HG03280 (cell line): ENCODE measurements around the gene CYP1A1.
A peak's percentile ranks its signal among the peaks of the same experiment; 100 is the strongest.
"Not testable (repeated sequence)": the region's sequence is repeated elsewhere in the genome, so short reads cannot be mapped to it uniquely, and the experiment has no call there.

ENCODE experiments used
- ATAC-seq: cut with Tn5 transposase; IDR thresholded peaks from one replicate; pipeline ENCODE4 v1.9.1; 2021; ENCODE audit warnings: mild to moderate bottlenecking, moderate library complexity; ENCODE audit not compliant: unreplicated experiment

Gene CYP1A1

DNA sequence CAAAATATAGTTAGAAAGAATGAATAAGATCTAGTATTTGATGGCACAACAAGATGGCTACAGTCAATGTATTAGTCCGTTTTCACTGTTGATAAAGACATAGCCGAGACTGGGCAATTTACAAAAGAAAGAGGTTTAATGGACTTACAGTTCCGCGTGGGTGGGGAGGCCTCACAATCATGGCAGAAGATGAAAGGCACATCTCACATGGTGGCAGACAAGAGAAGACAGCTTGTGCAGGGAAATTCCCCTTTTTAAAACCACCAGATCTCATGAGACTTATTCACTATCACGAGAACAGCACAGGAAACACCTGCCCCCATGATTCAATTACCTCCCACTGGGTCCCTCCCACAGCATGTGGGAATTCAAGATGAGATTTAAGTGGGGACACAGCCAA, 12.9 kb upstream of the CYP1A1 start:
- ATAC-seq: not testable (repeated sequence)

DNA sequence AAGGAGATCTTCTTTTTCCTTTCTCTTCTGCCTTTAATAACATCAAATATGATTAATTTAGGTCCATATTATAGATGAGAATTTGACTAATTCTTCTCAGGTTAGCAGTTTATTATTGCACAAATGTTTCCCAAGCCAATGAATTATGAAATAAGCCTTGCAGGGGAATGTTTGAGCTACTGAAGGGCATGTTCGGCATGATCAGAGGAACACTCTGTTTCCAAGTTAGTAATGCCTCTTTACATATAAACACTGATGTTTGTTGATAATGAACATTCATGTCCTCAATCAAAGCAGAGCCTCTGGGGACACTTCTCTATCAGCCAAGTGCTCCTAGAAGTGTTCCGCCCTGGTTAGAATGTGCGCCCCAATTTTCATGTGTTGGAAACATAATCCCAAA, 10.0 kb upstream of the CYP1A1 start:
- no peak for ATAC-seq

DNA sequence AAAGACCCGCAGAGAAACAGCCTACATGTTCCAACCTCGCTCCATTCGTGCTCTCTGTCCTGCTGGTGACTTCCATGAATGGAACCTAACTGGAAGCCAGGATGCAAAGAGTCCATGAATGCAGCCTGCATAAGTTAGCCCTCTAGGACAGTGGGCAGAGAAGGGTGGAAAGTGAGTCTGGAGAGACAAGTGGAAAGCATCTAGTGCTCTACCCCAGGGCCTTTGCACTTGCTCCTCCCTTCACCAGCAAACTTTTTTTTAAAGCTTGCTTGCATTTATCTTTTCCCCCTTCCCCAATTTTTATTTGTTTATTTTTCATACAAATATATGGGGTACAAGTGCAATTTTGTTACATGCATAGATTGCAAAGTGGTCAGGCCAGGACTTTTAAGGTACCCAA, 7.9 kb upstream of the CYP1A1 start:
- ATAC-seq: no peak

DNA sequence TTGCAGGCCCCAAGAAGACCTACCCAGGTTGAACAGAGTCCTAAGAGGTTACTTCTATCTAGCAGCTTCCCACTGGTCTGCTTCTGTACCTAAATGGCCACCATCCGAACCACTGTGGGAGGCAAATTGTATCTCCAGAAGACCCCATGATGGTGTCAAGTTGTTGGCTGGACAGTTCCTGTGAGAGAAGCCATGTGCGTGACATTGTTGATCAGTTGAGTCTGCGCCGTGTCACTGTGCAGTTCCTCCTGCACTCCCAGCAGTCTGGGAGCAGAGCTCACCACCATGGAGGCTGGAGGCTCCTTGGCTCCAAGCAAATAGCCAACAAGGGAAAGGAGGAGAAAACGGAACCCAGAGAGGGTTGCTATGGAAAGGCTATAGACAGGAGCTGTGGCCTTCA, 7.5 kb upstream of the CYP1A1 start:
- ATAC-seq: no peak

DNA sequence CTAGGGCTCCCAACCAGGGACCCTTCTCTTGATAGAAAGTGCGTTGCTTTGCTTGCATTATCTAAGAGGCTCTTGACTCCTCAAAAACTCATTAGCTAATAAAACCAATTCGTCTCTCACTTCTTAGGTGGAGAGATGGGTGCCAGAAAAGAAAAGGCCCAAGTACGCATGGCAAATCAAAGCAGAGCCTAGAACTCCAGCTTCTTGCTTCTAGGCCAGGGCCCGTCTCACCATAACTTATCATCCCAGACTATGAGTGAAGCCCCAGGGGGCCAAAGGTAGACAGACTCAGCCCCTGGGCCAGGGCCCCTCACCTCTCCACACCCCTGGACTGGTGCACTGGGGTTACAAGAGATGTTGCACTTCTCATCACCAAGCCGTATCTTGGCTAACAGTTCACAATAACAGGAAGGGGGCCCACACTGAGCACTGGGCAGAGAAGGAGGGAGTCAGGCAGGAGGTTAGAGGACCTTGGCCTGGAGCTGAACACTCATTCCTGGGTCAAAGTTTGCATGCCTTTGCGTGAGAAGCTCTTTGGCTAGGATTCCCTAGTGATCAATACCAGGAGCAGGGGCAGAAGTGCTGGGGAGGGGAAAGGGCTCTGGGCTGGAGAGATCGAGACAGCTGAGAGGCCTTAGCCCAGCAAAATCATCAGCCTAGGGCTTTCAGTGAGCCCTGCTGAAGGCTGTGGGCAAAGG, 5.4 kb upstream of the CYP1A1 start:
- no peak for ATAC-seq

DNA sequence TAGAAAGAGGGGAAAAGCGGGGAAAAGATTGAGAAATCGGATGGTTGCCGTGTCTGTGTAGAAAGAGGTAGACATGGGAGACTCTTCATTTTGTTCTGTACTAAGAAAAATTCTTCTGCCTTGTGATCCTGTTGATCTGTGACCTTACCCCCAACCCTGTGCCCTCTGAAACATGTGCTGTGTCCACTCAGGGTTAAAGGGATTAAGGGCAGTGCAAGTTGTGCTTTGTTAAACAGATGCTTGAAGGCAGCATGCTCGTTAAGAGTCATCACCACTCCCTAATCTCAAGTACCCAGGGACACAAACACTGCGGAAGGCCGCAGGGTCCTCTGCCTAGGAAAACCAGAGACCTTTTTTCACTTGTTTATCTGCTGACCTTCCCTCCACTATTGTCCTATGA, 4.0 kb upstream of the CYP1A1 start:
- not testable (repeated sequence) for ATAC-seq

DNA sequence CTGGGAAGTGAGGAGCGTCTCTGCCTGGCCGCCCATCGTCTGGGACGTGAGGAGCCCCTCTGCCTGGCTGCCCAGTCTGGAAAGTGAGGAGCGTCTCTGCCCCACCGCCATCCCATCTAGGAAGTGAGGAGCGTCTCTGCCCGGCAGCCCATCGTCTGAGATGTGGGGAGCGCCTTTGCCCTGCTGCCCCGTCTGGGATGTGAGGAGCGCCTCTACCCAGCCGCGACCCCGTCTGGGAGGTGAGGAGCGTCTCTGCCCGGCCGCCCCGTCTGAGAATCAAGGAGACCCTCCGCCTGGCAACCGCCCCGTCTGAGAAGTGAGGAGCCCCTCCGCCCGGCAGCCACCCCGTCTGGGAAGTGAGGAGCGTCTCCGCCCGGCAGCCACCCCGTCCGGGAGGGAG, 3.4 kb upstream of the CYP1A1 start:
- not testable (repeated sequence) for ATAC-seq

DNA sequence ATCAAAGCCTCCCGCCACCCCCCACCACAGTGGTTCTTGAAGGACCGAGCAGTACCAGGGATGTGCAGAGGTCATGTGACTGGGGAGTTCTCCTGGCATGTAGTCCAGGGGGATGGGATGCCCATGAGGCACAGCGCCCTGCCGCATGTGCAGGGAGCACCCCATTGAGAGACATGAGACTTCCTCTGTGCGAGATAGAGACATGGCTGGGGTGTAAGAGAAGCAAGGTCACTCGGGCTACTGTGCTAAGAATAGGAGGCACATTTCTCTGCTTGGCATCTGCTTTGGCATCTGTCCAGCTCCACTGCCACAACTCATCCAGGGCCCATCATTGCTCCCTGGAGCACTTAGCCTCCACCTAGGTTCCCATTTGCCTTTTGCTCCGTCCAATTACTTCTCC, 2.4 kb upstream of the CYP1A1 start:
- no peak for ATAC-seq

DNA sequence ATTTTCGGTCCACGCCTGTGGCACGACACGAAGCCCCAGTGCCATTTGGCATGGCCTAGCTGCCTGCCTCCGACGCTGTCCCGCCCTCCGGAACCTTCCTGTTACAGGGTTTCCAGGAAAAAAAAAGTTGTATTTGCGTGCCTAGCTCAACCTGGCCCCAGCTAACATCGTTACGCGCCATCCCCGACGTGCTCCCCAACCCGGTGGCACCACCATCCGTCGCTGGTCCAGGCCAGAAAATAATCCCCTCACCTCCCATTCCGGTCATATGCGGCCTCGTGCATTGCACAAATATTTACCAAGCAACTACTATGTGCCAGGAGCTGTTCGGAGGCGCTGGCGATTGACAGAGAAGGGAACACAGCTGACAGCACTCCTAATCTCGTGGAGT, 1.4 kb upstream of the CYP1A1 start:
- no peak for ATAC-seq

DNA sequence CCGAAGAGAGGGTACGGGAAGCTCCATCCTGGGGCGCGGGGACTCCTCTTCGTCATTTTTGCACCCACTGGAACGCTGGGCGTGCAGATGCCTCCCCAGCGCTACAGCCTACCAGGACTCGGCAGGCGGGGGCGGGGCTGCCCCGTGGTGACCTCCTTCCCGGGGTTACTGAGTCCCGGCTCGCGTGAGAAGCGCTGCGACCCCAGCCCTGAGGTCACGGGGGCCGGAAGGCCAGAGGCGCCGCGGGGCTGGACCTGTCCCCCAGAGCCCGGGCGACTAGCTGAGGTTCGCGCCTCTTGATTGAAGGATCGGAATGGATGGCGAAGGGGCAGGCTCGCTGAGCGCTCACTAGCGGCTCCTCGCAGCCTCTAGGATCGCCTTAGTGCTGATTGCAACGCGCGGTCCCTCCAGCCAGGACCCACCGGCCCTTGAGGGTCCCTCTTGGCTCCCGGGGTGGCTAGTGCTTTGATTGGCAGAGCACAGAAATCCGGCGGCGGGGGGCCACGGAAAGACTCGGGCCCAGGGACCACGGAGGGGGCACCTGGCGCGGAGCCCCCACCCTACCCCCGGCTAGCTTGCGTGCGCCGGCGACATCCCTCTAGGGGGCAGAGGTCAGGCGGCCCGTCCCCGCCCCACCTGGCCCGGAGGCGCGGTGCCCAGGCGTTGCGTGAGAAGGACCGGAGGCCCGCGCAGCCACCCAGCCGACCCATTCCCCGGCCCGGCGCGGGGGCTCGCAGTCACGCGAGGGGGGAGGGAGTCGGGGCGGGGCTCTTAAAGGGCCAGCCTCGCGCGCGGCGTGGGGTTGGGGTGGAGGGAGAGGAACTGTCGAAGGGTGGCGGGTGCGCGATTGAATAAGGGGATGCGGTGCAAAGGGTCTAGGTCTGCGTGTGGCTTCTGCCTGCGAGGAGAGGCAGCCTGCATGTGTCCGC, 781 bp upstream of the CYP1A1 start:
- no peak for ATAC-seq

DNA sequence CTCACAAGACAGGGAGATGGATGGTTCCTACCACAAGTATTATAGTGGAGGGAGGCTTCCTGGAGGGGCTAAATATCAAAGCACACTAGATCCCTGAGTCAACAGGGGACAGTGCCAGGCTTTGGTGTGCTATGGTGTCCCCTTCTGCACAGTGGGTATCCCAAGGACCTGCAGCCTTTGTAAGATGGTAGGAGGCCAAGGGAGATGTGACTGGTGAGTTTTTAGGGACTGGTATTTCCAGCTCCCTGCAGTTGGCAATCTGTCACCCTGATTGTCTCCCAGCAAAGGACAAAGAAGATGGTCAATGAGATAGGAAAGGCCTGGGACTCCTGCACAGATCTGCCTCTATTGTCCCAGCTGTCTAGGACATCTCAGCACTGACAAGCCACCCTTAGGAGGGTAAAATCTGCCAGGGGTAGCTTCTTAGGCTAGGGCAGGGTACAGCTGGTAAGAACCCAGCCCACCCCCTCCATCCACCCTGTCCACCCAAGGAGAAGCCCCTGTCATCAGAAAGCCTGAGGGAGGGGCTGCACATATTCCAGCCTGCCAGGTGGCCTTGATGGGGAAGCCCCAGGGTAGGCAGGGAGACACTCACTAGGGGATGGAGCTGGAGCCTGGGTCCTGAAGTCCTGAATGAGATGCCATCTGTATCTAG, 631 bp downstream of the CYP1A1 start:
- no peak for ATAC-seq

DNA sequence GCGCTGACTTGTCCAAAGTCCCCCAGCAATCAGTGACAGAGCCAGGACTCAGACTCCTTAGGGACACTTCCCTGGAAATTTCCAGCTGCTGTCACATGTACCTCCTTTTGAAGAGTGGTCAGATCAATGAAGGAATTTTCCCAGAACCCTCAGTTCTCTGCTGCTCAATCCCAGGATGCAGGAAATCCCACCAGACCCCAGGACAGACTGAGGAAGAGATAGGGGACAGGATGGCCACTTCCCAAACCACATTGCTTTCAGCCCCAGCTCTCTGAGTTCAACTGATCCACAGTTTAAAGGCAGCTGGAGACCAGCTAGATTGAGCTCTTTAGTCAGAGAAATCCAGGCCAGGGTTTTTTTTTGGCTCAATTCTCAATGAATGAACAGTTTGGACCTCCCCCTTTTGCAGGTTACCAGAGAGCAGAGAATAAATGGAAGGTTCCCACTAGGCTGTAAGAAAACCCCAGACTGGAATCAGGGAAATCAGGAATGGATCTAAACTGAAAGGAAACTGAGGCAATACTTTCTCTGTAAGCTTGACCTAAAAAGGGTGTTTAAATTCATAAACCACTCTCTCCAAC, 1.5 kb downstream of the CYP1A1 start:
- ATAC-seq: no peak

DNA sequence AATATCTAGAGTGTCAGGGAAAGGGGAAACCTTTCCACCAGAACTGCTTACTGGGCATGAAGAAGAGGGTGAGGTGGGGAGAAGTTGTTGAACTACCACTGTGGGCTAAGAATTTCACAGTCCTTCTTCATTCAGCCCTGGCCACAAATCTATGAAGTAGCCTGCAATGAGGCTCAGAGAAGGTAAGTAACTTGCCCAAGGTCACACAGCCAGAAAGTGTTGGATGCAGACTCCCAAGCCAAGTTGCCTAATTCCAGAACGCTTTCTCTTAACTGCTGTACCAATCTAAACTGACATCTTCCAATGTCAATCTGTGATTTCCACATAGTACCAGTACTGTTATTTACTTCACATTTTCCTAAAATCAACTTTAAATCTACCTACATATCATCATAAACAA, 2.1 kb downstream of the CYP1A1 start:
- ATAC-seq: no peak

DNA sequence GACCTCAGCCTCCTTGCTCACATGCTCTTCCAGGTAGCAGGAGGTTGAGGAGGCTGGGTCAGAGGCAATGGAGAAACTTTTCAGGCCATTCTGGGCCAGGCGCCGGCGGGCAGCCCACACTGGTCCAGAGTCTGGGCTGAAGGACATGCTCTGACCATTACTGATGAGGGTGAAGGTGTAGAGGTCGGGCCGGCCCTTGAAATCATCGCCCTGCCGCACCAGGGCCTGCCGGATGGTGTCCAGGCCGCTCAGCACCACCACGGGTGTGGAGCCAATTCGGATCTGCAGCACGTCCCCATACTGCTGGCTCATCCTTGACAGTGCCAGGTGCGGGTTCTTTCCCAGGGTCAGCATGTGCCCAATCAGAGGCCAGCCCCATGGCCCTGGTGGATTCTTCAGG, 2.7 kb downstream of the CYP1A1 start:
- ATAC-seq: no peak

DNA sequence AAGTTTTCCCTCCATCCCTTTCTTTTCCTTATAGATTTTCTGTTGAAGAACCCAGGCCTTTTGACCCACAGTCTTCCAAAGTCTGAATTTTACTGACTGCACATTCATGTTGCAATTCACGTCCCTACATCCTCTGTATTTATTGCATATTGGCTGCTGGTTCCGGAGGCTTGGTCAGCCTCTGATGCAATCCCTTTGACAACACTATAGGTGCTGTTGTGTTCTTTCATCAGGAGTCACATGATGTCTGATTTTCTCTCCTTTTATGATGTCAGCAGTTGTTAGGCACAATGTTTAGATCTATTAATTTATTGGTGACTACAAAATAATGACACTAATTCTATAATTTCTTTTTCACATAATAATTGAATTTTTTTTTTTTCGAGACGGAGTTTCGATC, 8.7 kb downstream of the CYP1A1 start:
- ATAC-seq: no peak

DNA sequence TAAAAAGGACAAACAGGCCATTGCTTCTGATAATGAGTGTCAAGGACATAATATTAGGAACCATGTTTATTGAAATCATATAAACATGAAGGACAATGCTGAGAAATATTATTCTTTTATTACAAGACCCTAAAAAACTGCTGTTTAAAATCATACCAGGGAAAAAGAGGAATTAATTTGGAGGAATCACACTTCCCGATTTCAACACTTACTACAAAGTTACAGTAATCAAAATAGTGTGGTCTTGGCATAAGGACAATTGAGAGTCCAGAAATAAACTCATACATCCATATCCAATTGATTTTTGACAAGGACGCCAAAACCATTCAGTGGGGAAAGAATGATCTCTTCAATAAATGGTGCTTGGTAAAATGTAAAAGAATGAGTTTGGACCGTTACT, 13.0 kb downstream of the CYP1A1 start:
- ATAC-seq: no peak

DNA sequence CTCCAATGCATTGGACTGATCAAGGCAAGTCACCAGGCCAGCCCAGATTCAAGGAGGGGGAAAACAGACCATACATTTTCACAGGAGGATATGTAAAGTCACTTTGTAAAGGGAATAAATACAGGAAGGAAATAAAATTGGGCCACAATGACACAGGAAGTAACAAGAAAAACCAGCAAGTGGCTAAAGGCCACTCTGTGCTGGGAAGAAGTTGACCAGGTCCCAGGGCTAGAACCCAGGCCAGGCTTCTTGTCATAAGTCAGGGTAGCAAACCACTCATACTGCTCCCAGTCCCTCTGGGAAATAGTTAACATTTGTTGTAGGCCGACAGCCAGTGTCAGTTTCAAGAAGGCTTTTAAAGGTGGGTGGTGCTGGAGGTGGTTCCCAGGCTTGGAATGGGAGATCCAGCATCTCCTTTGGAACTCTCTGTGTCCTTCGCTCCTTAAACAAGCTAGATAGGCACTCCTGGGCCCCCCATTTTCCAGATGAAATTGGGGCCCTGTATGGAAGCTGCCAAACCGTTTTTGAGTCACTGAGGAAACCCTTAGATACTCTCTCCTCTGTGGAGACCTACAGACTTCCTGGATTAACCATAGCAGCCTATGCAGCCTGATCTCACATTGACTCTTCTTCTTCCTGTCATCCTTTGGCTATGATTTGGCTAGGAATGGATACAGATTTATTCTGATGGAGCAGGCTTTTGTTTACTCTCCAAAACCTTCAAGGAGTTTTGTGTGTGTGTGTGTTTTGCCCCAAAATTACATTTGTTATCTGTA, 14.8 kb downstream of the CYP1A1 start:
- no peak for ATAC-seq

DNA sequence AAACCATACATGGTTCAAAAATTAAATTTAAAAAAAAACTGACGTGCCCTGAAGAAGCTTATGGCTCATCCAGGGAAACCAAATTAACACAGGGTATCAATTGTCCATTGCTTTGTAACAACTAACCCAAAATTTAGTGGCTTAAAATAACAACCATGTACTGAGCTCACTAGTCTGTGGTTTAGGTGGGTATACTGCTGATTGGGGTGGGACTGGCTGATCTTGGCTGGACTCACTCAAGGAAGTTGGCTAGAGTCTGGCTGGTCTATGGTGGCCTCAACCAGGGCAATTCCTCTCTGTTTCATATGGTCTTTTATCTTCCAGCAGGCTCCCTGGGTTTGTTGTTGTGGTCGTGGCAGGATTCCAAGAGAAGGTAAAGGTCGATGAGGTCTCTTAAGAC, 15.4 kb downstream of the CYP1A1 start:
- no peak for ATAC-seq

DNA sequence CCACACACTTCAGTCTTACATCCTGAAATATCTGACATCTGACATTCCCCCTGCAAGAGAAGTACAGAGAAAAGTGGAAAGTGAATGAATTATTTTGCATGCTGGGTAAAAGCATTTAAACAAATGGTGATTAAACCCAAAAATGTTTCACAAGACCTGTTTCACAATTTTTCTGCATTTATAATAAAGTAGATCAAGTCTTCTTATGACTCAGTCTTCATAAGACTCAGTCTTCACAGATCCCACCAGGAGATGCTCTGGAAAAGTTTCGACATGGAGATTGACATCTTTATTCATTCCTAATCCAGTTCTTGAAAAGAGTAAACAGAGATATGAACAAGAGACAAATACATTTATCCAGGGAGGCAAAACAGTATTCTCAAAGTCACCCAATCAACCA, 16.3 kb downstream of the CYP1A1 start:
- ATAC-seq: no peak

DNA sequence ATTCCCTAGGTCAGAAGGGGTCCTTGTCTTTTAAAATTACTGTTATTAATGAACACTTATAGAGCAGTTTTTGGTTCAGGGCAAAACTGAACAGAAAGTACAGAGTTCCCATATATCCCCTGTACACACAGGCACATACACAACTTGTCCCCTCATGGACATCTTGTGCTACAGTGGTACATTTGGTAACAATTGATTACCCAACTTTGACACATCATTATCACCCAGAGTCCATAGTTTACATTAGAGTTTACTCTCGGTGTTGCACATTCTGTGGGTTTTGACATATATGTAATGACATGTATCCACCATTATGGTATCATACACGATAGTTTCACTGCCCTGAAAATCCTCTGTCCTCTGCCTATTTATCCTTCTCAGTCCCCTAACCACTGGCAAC, 28.5 kb downstream of the CYP1A1 start:
- no peak for ATAC-seq

DNA sequence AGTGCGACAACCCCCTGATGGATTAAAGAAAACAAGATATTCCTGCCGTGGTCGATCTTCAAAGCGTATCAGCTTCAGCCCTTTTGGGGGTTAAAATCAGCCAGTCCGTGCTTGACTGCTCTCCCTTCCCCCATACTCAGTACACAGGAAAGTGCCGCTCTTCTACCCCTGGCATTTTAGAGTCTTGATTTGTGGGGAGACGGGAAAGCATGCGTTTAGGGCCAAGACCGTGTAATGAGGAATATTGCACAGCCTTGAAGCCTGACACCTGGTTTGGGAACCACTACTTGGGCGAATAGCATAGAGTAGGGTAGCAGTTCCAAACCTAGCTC, 29.0 kb downstream of the CYP1A1 start:
- peak; percentile 13 for ATAC-seq
